Activated T-helper 2 cell treated with anti-CD3 and anti-CD28 coated beads, Interferon-gamma antibody, Interleukin-2, Interleukin-4, amounts not matched to agents 10 μg/mL and 5 μg/mL and 100 μg/mL, durations not matched to agents 14 hours and 24 hours and 36 hours (primary cell): Measurements from ENCODE around the gene FSIP1. TPM values are rescaled to one million over a fixed set of nuclear protein-coding genes. Genes with fewer than 3 reads are reported as not detected.

Experiments used
- DNase-seq: peaks from one replicate; pipeline ENCODE4 v3.0.0; 2021; ENCODE audit warnings: low spot score
- H3K27ac Mint-ChIP-seq: one replicate; pipeline ENCODE4 v1.8.0; 2021; ENCODE audit warnings: mixed read lengths
- H3K27me3 Mint-ChIP-seq: one replicate; pipeline ENCODE4 v1.8.0; 2021; ENCODE audit warnings: low read depth, mixed read lengths
- H3K36me3 Mint-ChIP-seq: one replicate; pipeline ENCODE4 v1.8.0; 2021; ENCODE audit warnings: low read depth, mixed read lengths
- H3K4me1 Mint-ChIP-seq: one replicate; pipeline ENCODE4 v1.8.0; 2021; ENCODE audit warnings: low read depth, mixed read lengths
- H3K4me3 Mint-ChIP-seq: one replicate; pipeline ENCODE4 v1.8.0; 2021; ENCODE audit warnings: low read depth, mild to moderate bottlenecking, moderate library complexity, mixed read lengths
- H3K9me3 Mint-ChIP-seq: one replicate; pipeline ENCODE4 v1.8.0; 2021; ENCODE audit warnings: mixed read lengths
- intact Hi-C: fragments of 100-400 bp; cut with micrococcal nuclease; formaldehyde crosslinking; loops from one replicate; pipeline ENCODE4 v1.15.1; 2023
- total RNA-seq: library from RNA; stranded (reverse); gene quantifications from 2 replicates; pipeline ENCODE4 v1.2.3, GENCODE V29; 2022

The FSIP1 gene
- total RNA-seq, 1 donor from 2014 or later, result 0.14 TPM

- Mint-ChIP-seq H3K36me3 (peaks cover 35% of the 10 kb centered on the region), H3K4me3 (peak overlapping the region; percentile 67), H3K9me3 (peaks cover 15% of the 10 kb centered on the region), H3K4me1 (peaks cover 75% of the 10 kb centered on the region), H3K27ac (peak overlapping the region; percentile 99), H3K27me3 (no peaks in the 10 kb centered on the region)
- intact Hi-C loops, result loop anchor here (5.0 to 10.0 kb wide), 8 partner anchors 157 to 1090 kb away; partner anchors contain the start of genes FSIP1, GPR176 and PLCB2
- DNase-seq, result peak; percentile 68
These were observed 157.8 kb downstream of the FSIP1 start for GRCh38 chr15:39624806-39625205.

GRCh38 chr15:39623529-39623931, 159.1 kb downstream of the FSIP1 start:
- peaks cover 63% of the 10 kb centered on the region for H3K4me1 Mint-ChIP-seq
- intact Hi-C loops, result loop anchor here (1.0 to 10.0 kb wide), 8 partner anchors 20 to 1089 kb away; partner anchors contain the start of genes FSIP1, GPR176 and PLCB2
- H3K27me3 Mint-ChIP-seq, result no peaks in the 10 kb centered on the region
- H3K27ac Mint-ChIP-seq, result peak overlapping the region; percentile 99
- peak overlapping the region; percentile 27 for H3K4me3 Mint-ChIP-seq
- H3K36me3 Mint-ChIP-seq, result peaks cover 34% of the 10 kb centered on the region
- peak; percentile 45 for DNase-seq
- peaks cover 19% of the 10 kb centered on the region for H3K9me3 Mint-ChIP-seq

- no peak overlapping the region for H3K4me3 Mint-ChIP-seq
These were observed 159.8 kb downstream of the FSIP1 start for GRCh38 chr15:39622660-39623516.

GRCh38 chr15:39621976-39622375, 160.7 kb downstream of the FSIP1 start:
- Mint-ChIP-seq H3K9me3 (peaks cover 19% of the 10 kb centered on the region), H3K27me3 (peaks cover 4% of the 10 kb centered on the region), H3K36me3 (peaks cover 28% of the 10 kb centered on the region), H3K27ac (no peak overlapping the region), H3K4me3 (no peak overlapping the region), H3K4me1 (peaks cover 50% of the 10 kb centered on the region)
- no peak for DNase-seq
- intact Hi-C loops, result loop anchor here (2.0 to 10.0 kb wide), 7 partner anchors 39 to 1087 kb away; partner anchors contain the start of genes FSIP1, GPR176 and PLCB2

More at GRCh38 chr15:39622660-39623516, 159.8 kb downstream of the FSIP1 start:
- H3K27ac Mint-ChIP-seq, result peak overlapping the region; percentile 99
- peaks cover 1% of the 10 kb centered on the region for H3K27me3 Mint-ChIP-seq
- peaks cover 34% of the 10 kb centered on the region for H3K36me3 Mint-ChIP-seq
- H3K4me1 Mint-ChIP-seq, result peaks cover 58% of the 10 kb centered on the region
- peaks cover 19% of the 10 kb centered on the region for H3K9me3 Mint-ChIP-seq
- no peak for DNase-seq
- intact Hi-C loops, result loop anchor here (1.0 to 10.0 kb wide), 8 partner anchors 20 to 1088 kb away; partner anchors contain the start of genes FSIP1, GPR176 and PLCB2

GRCh38 chr15:39621210-39621609, 161.4 kb downstream of the FSIP1 start:
- H3K27me3 Mint-ChIP-seq, result peaks cover 6% of the 10 kb centered on the region
- H3K4me3 Mint-ChIP-seq, result no peak overlapping the region

GRCh38 chr15:39618063-39618823, 164.4 kb downstream of the FSIP1 start:
- peaks cover 13% of the 10 kb centered on the region for H3K27me3 Mint-ChIP-seq
- no peak for DNase-seq
- H3K27ac Mint-ChIP-seq, result no peak overlapping the region
- intact Hi-C loops, result no loop called here
- H3K4me3 Mint-ChIP-seq, result no peak overlapping the region
- H3K4me1 Mint-ChIP-seq, result peaks cover 19% of the 10 kb centered on the region
- peaks cover 18% of the 10 kb centered on the region for H3K36me3 Mint-ChIP-seq
- peaks cover 23% of the 10 kb centered on the region for H3K9me3 Mint-ChIP-seq

More at GRCh38 chr15:39621210-39621609, 161.4 kb downstream of the FSIP1 start:
- no peak overlapping the region for H3K27ac Mint-ChIP-seq
- intact Hi-C loops, result loop anchor here (5.0 to 10.0 kb wide), 6 partner anchors 161 to 1086 kb away; partner anchors contain the start of genes FSIP1, GPR176 and PLCB2
- peaks cover 22% of the 10 kb centered on the region for H3K36me3 Mint-ChIP-seq
- peaks cover 12% of the 10 kb centered on the region for H3K9me3 Mint-ChIP-seq
- H3K4me1 Mint-ChIP-seq, result peaks cover 46% of the 10 kb centered on the region
- no peak for DNase-seq

- Mint-ChIP-seq H3K27ac (no peak overlapping the region), H3K27me3 (peaks cover 17% of the 10 kb centered on the region), H3K36me3 (peaks cover 17% of the 10 kb centered on the region), H3K4me3 (no peak overlapping the region), H3K9me3 (peaks cover 31% of the 10 kb centered on the region), H3K4me1 (peaks cover 7% of the 10 kb centered on the region)
- no peak for DNase-seq
- intact Hi-C loops, result no loop called here
These were observed 165.7 kb downstream of the FSIP1 start for GRCh38 chr15:39616731-39617455.

- H3K27me3 Mint-ChIP-seq, result peaks cover 20% of the 10 kb centered on the region
- H3K4me1 Mint-ChIP-seq, result peaks cover 5% of the 10 kb centered on the region
- DNase-seq, result no peak
- H3K4me3 Mint-ChIP-seq, result no peak overlapping the region
- H3K9me3 Mint-ChIP-seq, result peaks cover 45% of the 10 kb centered on the region
- no peak overlapping the region for H3K27ac Mint-ChIP-seq
- intact Hi-C loops, result no loop called here
- H3K36me3 Mint-ChIP-seq, result peaks cover 15% of the 10 kb centered on the region
These were observed 168.8 kb downstream of the FSIP1 start for GRCh38 chr15:39613861-39614260.

- Mint-ChIP-seq H3K4me1 (peaks cover 11% of the 10 kb centered on the region), H3K4me3 (no peak overlapping the region), H3K9me3 (peaks cover 50% of the 10 kb centered on the region), H3K27me3 (peaks cover 20% of the 10 kb centered on the region), H3K27ac (no peak overlapping the region), H3K36me3 (peaks cover 19% of the 10 kb centered on the region)
- intact Hi-C loops, result no loop called here
- DNase-seq, result no peak
These were observed 169.4 kb downstream of the FSIP1 start for GRCh38 chr15:39613271-39613670.

GRCh38 chr15:39610665-39611064, 172.0 kb downstream of the FSIP1 start:
- H3K9me3 Mint-ChIP-seq, result peaks cover 52% of the 10 kb centered on the region
- no peak overlapping the region for H3K4me3 Mint-ChIP-seq
- peaks cover 19% of the 10 kb centered on the region for H3K36me3 Mint-ChIP-seq
- peaks cover 23% of the 10 kb centered on the region for H3K27me3 Mint-ChIP-seq
- peaks cover 10% of the 10 kb centered on the region for H3K4me1 Mint-ChIP-seq
- intact Hi-C loops, result no loop called here
- H3K27ac Mint-ChIP-seq, result no peak overlapping the region
- no peak for DNase-seq

GRCh38 chr15:39609166-39609916, 173.3 kb downstream of the FSIP1 start:
- DNase-seq, result no peak
- Mint-ChIP-seq H3K4me1 (peaks cover 10% of the 10 kb centered on the region), H3K4me3 (no peak overlapping the region), H3K9me3 (peaks cover 43% of the 10 kb centered on the region), H3K36me3 (peaks cover 16% of the 10 kb centered on the region), H3K27me3 (peaks cover 21% of the 10 kb centered on the region), H3K27ac (no peak overlapping the region)
- intact Hi-C loops, result no loop called here
